GM23338 (cell line): ENCODE measurements around the gene NTNG1. TPM values are rescaled to one million over a fixed set of nuclear protein-coding genes. Genes with fewer than 3 reads are reported as not detected.

Source experiments
- ATAC-seq: fragments of 200-7000 bp; cut with Tn5 transposase; 3 replicates; pipeline ENCODE4 v1.9.1; 2020
- DNase-seq: peaks from one replicate; pipeline ENCODE4 v3.0.0-alpha.2; 2015; ENCODE audit warnings: low spot score
- H2AFZ ChIP-seq: fragments of 200-600 bp; sonication (generic); 2 replicates; pipeline ENCODE4 v1.8.0; 2016; ENCODE audit warnings: antibody characterized with exemption, mild to moderate bottlenecking, moderate library complexity
- H3F3A ChIP-seq: fragments of 200-600 bp; sonication (generic); replicated peaks from 2 replicates; pipeline ENCODE4 v1.8.0; 2017; ENCODE audit warnings: antibody characterized with exemption, mixed run types, low read depth
- H3K27ac ChIP-seq: fragments of 200-600 bp; sonication (generic); 2 replicates; pipeline ENCODE4 v1.6.1; 2016; ENCODE audit warnings: low read depth
- H3K27me3 ChIP-seq: fragments of 200-600 bp; sonication (generic); 2 replicates; pipeline ENCODE4 v1.8.0; 2016; ENCODE audit warnings: mild to moderate bottlenecking, mixed run types, moderate library complexity; ENCODE audit not compliant: insufficient read depth
- H3K36me3 ChIP-seq: fragments of 200-600 bp; sonication (generic); 2 replicates; pipeline ENCODE4 v1.8.0; 2016; ENCODE audit warnings: mild to moderate bottlenecking; ENCODE audit not compliant: insufficient read depth
- H3K4me1 ChIP-seq: fragments of 200-600 bp; sonication (generic); 2 replicates; pipeline ENCODE4 v1.8.0; 2016; ENCODE audit warnings: mild to moderate bottlenecking, moderate library complexity; ENCODE audit not compliant: insufficient read depth
- H3K4me2 ChIP-seq: fragments of 200-600 bp; sonication (generic); 2 replicates; pipeline ENCODE4 v1.7.1; 2017; ENCODE audit warnings: mixed run types
- H3K4me3 ChIP-seq: fragments of 200-600 bp; sonication (generic); 2 replicates; pipeline ENCODE4 v1.6.1; 2016; ENCODE audit warnings: mixed run types
- H3K79me2 ChIP-seq: fragments of 200-600 bp; sonication (generic); replicated peaks from 2 replicates; pipeline ENCODE4 v1.8.0; 2017; ENCODE audit warnings: mild to moderate bottlenecking; ENCODE audit not compliant: insufficient read depth
- H3K9me2 ChIP-seq: fragments of 200-600 bp; sonication (generic); 2 replicates; pipeline ENCODE4 v1.8.0; 2017; ENCODE audit not compliant: insufficient read depth
- H4K20me1 ChIP-seq: fragments of 200-600 bp; sonication (generic); replicated peaks from 2 replicates; pipeline ENCODE4 v1.8.0; 2017; ENCODE audit warnings: mild to moderate bottlenecking; ENCODE audit not compliant: insufficient read depth
- H3K27ac Mint-ChIP-seq: 2 replicates; pipeline ENCODE4 v1.8.0; 2020; ENCODE audit warnings: inconsistent platforms, mild to moderate bottlenecking, moderate library complexity, mixed read lengths
- H3K27me3 Mint-ChIP-seq: 3 replicates; pipeline ENCODE4 v1.8.0; 2022; ENCODE audit warnings: low read depth, mild to moderate bottlenecking, moderate library complexity, mixed read lengths, inconsistent platforms; ENCODE audit not compliant: insufficient read depth, poor library complexity
- H3K36me3 Mint-ChIP-seq: 3 replicates; pipeline ENCODE4 v1.8.0; 2021; ENCODE audit warnings: low read depth, mild to moderate bottlenecking, inconsistent platforms, moderate library complexity, mixed read lengths
- H3K4me1 Mint-ChIP-seq: 3 replicates; pipeline ENCODE4 v1.8.0; 2020; ENCODE audit warnings: mild to moderate bottlenecking, inconsistent platforms, mixed read lengths
- H3K4me3 Mint-ChIP-seq: 3 replicates; pipeline ENCODE4 v1.8.0; 2021; ENCODE audit warnings: moderate library complexity, mild to moderate bottlenecking, inconsistent platforms, mixed read lengths
- H3K9me3 Mint-ChIP-seq: 3 replicates; pipeline ENCODE4 v1.8.0; 2020; ENCODE audit warnings: moderate library complexity, mild to moderate bottlenecking, inconsistent platforms, mixed read lengths
- CREB1 ChIP-seq: fragments of 250-450 bp; sonication (Bioruptor Pico); IDR thresholded peaks from 2 replicates; pipeline ENCODE4 v1.5.0; 2020; ENCODE audit warnings: low read depth, mild to moderate bottlenecking, moderate library complexity
- CTCF ChIP-seq, 2 experiments: fragments of 200-600 bp in 1 of 2; sonication (generic) in 1 of 2; conservative IDR thresholded peaks; 2 replicates each; pipeline versions ENCODE4 v1.5.1 to v1.6.1; 2016 to 2017; ENCODE audit warnings: antibody characterized with exemption in 2 of 2, low read depth in 2 of 2, mild to moderate bottlenecking in 2 of 2, moderate library complexity in 1 of 2
- ETS1 ChIP-seq: IDR thresholded peaks from 2 replicates; pipeline ENCODE4 v1.6.1; 2016; ENCODE audit warnings: antibody characterized with exemption
- EZH2 ChIP-seq: fragments of 200-600 bp; sonication (generic); IDR thresholded peaks from one replicate; pipeline ENCODE4 v1.8.0; 2017; ENCODE audit warnings: antibody characterized with exemption, mild to moderate bottlenecking, low read depth; ENCODE audit not compliant: unreplicated experiment
- EZH2phosphoT487 ChIP-seq: fragments of 200-600 bp; sonication (generic); IDR thresholded peaks from one replicate; pipeline ENCODE4 v1.8.1; 2018; ENCODE audit warnings: antibody characterized with exemption; ENCODE audit not compliant: unreplicated experiment
- JUNB ChIP-seq: IDR thresholded peaks from one replicate; pipeline ENCODE4 v1.6.1; 2016; ENCODE audit warnings: antibody characterized with exemption; ENCODE audit not compliant: unreplicated experiment
- NANOG ChIP-seq: IDR thresholded peaks from 2 replicates; pipeline ENCODE4 v1.6.1; 2016; ENCODE audit warnings: antibody characterized with exemption, borderline replicate concordance
- POLR2AphosphoS5 ChIP-seq: IDR thresholded peaks from 2 replicates; pipeline ENCODE4 v1.6.1; 2016; ENCODE audit warnings: antibody characterized with exemption, low read depth
- REST ChIP-seq: IDR thresholded peaks from one replicate; pipeline ENCODE4 v1.6.1; 2018; ENCODE audit warnings: antibody characterized with exemption; ENCODE audit not compliant: unreplicated experiment
- ZNF114 ChIP-seq: fragments of 250-450 bp; sonication (Bioruptor Pico); IDR thresholded peaks from 2 replicates; pipeline ENCODE4 v1.5.0; 2020; ENCODE audit warnings: mild to moderate bottlenecking, moderate library complexity
- ZNF331 ChIP-seq: fragments of 250-450 bp; sonication (Bioruptor Pico); IDR thresholded peaks from 2 replicates; pipeline ENCODE4 v1.5.0; 2020; ENCODE audit warnings: low read depth, mild to moderate bottlenecking, moderate library complexity
- polyA plus RNA-seq: library from polyadenylated mRNA; unstranded; fragments of >200 nt; fragmentation: Nextera tagmentation; extraction: Ambion mirVana; gene quantifications from 2 replicates; pipeline ENCODE4 v1.2.1, GENCODE V29; 2016
- total RNA-seq: library from RNA; depleted of rRNA; stranded (reverse); fragments of >200 nt; shearing (Covaris generic); gene quantifications from 2 replicates; pipeline ENCODE4 v1.2.3, GENCODE V29; 2014

Gene NTNG1
- total and polyA plus RNA-seq, 2 experiments from 2014 or later: 7.2 to 10.3 TPM

- no peaks in the 10 kb centered on the region for H3K36me3 ChIP-seq
- Mint-ChIP-seq H3K36me3 (no peaks in the 10 kb centered on the region), H3K4me3 (no peak overlapping the region), H3K27me3 (peaks cover 18% of the 10 kb centered on the region), H3K27ac (no peak overlapping the region), H3K4me1 (peaks cover 22% of the 10 kb centered on the region), H3K9me3 (no peaks in the 10 kb centered on the region)
- no peak for ATAC-seq
- H3K4me2 ChIP-seq: no peak overlapping the region
- H3K79me2 ChIP-seq: no peaks in the 10 kb centered on the region
- H3K4me1 ChIP-seq: peaks cover 22% of the 10 kb centered on the region
- no peak for TF ChIP-seq ZNF114 (CRISPR knock-in tag)
- TF ChIP-seq NANOG: no peak
- TF ChIP-seq REST: no peak
- DNase-seq: no peak
- no peak overlapping the region for H3K4me3 ChIP-seq
- H3K27me3 ChIP-seq: peaks cover 9% of the 10 kb centered on the region; the same call in 1 of the 2 replicates
- H2AFZ ChIP-seq: no peak overlapping the region
- 0 out of 2 replicates have a peak, but pooled peaks cover 4% of the 10 kb centered on the region for H3F3A ChIP-seq
- H3K9me2 ChIP-seq: no peaks in the 10 kb centered on the region
- no peaks in the 10 kb centered on the region for H4K20me1 ChIP-seq
- H3K27ac ChIP-seq: no peak overlapping the region
Observed at GRCh38 chr1:107138166-107138565, 2.7 kb upstream of the NTNG1 start.

- Histone ChIP-seq H2AFZ (0 out of 2 replicates have a peak overlapping the region, but pooled peaks have one; percentile 86), H3K79me2 (no peaks in the 10 kb centered on the region), H3K4me3 (peak overlapping the region; percentile 80), H3K4me2 (peak overlapping the region; percentile 98), H3F3A (0 out of 2 replicates have a peak, but pooled peaks cover 4% of the 10 kb centered on the region), H3K27me3 (peaks cover 9% of the 10 kb centered on the region; the same call in 1 of the 2 replicates), H3K36me3 (no peaks in the 10 kb centered on the region), H3K9me2 (no peaks in the 10 kb centered on the region), H3K27ac (peak overlapping the region; percentile 88), H4K20me1 (no peaks in the 10 kb centered on the region), H3K4me1 (peaks cover 26% of the 10 kb centered on the region)
- Mint-ChIP-seq H3K27ac (no peak overlapping the region; the same call in 1 of the 2 replicates), H3K9me3 (no peaks in the 10 kb centered on the region), H3K27me3 (peaks cover 18% of the 10 kb centered on the region), H3K36me3 (no peaks in the 10 kb centered on the region), H3K4me1 (peaks cover 22% of the 10 kb centered on the region), H3K4me3 (peak overlapping the region; percentile 84)
- DNase-seq (peak; percentile 11), ATAC-seq (no peak)
- TF ChIP-seq NANOG (no peak), ZNF114 (CRISPR knock-in tag) (no peak), CREB1 (CRISPR knock-in tag) (no peak), CTCF (conservative IDR thresholded peaks at IDR 0.05; ENCODE audit: low read depth in 2 of 2) (no peak), EZH2phosphoT487 (no peak), ETS1 (no peak), ZNF331 (CRISPR knock-in tag) (no peak), POLR2AphosphoS5 (no peak), JUNB (no peak), REST (no peak), EZH2 (no peak)
Observed at GRCh38 chr1:107138767-107139445, 1.9 kb upstream of the NTNG1 start.
